ENCODE measurements around the gene TTC7B. TPM values are rescaled to one million over a fixed set of nuclear protein-coding genes. Genes with fewer than 3 reads are reported as not detected.

TTC7B gene
- total RNA-seq, 1 experiment from 2014 or later = 70.6 TPM

DNA sequence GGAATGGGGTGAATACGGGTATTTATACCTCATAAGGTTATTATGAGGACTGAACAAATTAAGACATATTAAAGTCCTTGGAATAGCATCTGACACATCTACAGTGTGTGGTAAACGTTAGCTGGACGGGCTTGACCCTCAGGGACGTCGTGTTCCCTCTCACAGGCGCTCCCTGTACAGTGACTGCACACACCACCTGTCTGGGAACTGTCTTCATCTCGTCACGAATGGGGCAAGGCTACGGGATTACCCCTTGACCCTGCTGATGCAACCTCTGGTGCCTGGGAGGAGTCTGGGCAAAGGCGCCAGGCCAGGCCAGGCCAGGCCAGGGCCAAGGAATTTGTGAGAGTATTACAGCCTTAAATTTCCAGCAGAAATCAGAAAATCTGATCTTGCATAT lies 228.3 kb downstream of the TTC7B start:
- ATAC-seq (no peak), DNase-seq (ENCODE audit: low read depth, low spot score) (no peak)
- ChIA-PET RAD21 (ENCODE audit: low non-redundant PET in 1 of 2, low total read pairs in 2 of 2, uncharacterized antibody in 2 of 2, unreplicated experiment in 2 of 2) (no interaction called here), CTCF (no interaction called here), POLR2A (no interaction called here)
- intact Hi-C loops (cut with micrococcal nuclease) = no loop called here
- no peaks in the 10 kb centered on the region for H3K79me2 ChIP-seq (ENCODE audit: insufficient read depth, low read length)
- H4K20me1 ChIP-seq (ENCODE audit: insufficient read depth) = no peaks in the 10 kb centered on the region; the same call in 1 of the 2 replicates
- H3K4me3 ChIP-seq (replicated peaks in 1 of 2; ENCODE audit: low read depth in 1 of 2, low read length in 2 of 2) = no peak overlapping the region
- no peaks in the 10 kb centered on the region for H3K9me2 ChIP-seq (ENCODE audit: insufficient read depth)
- H3K9me3 ChIP-seq (ENCODE audit: control insufficient read depth in 1 of 2, insufficient read depth in 1 of 2, low read depth in 1 of 2, low read length in 2 of 2) = no peaks in the 10 kb centered on the region
- no peak overlapping the region for H3K4me2 ChIP-seq (ENCODE audit: low read length)
- no peaks in the 10 kb centered on the region for H3K36me3 ChIP-seq (ENCODE audit: control insufficient read depth in 1 of 2, insufficient read depth in 2 of 2, low read length in 2 of 2)
- BruUV-seq (replicated peaks) = no TSS peak
- H3K27me3 ChIP-seq (ENCODE audit: insufficient read depth, low read length) = no peaks in the 10 kb centered on the region
- no peak overlapping the region for H2AFZ ChIP-seq (ENCODE audit: low read depth, low read length, poor library complexity, severe bottlenecking)
- no peak overlapping the region for H3K27ac ChIP-seq (ENCODE audit: low read depth, low read length)
- TF ChIP-seq SP1 (IDR thresholded peaks at IDR 0.05; ENCODE audit: low read depth) (no peak), EZH2phosphoT487 (IDR thresholded peaks at IDR 0.05; ENCODE audit: borderline replicate concordance) (no peak), CEBPB (IDR thresholded peaks at IDR 0.05; ENCODE audit: low read depth) (no peak), CBX3 (IDR thresholded peaks at IDR 0.05; ENCODE audit: low read depth) (no peak), TCF7L2 (IDR thresholded peaks at IDR 0.05; ENCODE audit: borderline replicate concordance, extremely low read depth, insufficient read depth, insufficient read length) (no peak)
- TF ChIP-seq, protein P1, sequence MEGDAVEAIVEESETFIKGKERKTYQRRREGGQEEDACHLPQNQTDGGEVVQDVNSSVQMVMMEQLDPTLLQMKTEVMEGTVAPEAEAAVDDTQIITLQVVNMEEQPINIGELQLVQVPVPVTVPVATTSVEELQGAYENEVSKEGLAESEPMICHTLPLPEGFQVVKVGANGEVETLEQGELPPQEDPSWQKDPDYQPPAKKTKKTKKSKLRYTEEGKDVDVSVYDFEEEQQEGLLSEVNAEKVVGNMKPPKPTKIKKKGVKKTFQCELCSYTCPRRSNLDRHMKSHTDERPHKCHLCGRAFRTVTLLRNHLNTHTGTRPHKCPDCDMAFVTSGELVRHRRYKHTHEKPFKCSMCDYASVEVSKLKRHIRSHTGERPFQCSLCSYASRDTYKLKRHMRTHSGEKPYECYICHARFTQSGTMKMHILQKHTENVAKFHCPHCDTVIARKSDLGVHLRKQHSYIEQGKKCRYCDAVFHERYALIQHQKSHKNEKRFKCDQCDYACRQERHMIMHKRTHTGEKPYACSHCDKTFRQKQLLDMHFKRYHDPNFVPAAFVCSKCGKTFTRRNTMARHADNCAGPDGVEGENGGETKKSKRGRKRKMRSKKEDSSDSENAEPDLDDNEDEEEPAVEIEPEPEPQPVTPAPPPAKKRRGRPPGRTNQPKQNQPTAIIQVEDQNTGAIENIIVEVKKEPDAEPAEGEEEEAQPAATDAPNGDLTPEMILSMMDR (IDR thresholded peaks at IDR 0.05 in 2 of 3, conservative IDR thresholded peaks at IDR 0.05 in 1 of 3; ENCODE audit: borderline replicate concordance in 1 of 3, insufficient read depth in 1 of 3, low read depth in 2 of 3, low read length in 2 of 3) = no peak
- H3K4me1 ChIP-seq (ENCODE audit: control insufficient read depth in 1 of 2, insufficient read depth in 2 of 2, low read length in 2 of 2) = no peaks in the 10 kb centered on the region
- no peak overlapping the region for H3K9ac ChIP-seq (ENCODE audit: low read length)

DNA sequence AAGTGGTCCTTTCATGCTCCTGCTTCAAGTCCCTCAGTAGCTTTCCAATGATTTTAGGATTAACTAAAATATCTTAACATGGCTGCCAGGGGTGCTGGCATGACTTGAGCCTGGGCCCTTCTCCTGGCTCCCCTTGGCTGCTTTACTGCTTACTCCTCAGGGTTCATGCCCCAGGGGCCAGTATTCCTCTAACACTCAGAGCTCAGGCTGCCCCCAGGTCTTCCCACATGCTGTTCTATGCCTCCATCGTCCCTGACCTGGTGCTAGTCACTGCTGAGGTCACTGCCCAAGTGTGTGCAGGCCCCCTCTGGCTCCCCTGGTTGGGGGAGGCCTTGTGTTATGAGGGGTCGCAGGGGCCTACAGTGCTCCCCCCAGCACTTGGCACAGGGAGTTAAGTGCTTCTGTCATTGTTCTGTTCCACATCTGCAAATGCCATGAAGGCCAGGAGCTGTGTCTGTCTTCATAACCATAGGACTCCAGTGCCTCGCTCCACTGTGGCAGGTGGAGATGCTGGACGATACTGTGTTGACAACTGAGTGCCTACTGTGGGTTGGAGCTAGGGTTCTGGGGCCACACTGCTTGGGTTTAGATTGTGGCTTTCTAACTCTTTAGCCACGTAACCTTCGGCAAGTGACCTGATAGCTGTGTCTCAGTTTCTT lies 228.8 kb downstream of the TTC7B start:
- H4K20me1 ChIP-seq (ENCODE audit: insufficient read depth) = no peaks in the 10 kb centered on the region; the same call in 1 of the 2 replicates
- intact Hi-C loops (cut with micrococcal nuclease) = no loop called here
- H3K27me3 ChIP-seq (ENCODE audit: insufficient read depth, low read length) = no peaks in the 10 kb centered on the region
- H3K9me2 ChIP-seq (ENCODE audit: insufficient read depth) = no peaks in the 10 kb centered on the region
- no peak overlapping the region for H3K27ac ChIP-seq (ENCODE audit: low read depth, low read length)
- no peak for ATAC-seq
- no peaks in the 10 kb centered on the region for H3K9me3 ChIP-seq (ENCODE audit: control insufficient read depth in 1 of 2, insufficient read depth in 1 of 2, low read depth in 1 of 2, low read length in 2 of 2)
- H3K4me3 ChIP-seq (replicated peaks in 1 of 2; ENCODE audit: low read depth in 1 of 2, low read length in 2 of 2) = no peak overlapping the region
- BruUV-seq (replicated peaks) = no TSS peak
- no peak overlapping the region for H3K4me2 ChIP-seq (ENCODE audit: low read length)
- no peak overlapping the region for H3K9ac ChIP-seq (ENCODE audit: low read length)
- H2AFZ ChIP-seq (ENCODE audit: low read depth, low read length, poor library complexity, severe bottlenecking) = no peak overlapping the region
- no peaks in the 10 kb centered on the region for H3K4me1 ChIP-seq (ENCODE audit: control insufficient read depth in 1 of 2, insufficient read depth in 2 of 2, low read length in 2 of 2)
- ChIA-PET POLR2A (no interaction called here), CTCF (no interaction called here), RAD21 (ENCODE audit: low non-redundant PET in 1 of 2, low total read pairs in 2 of 2, uncharacterized antibody in 2 of 2, unreplicated experiment in 2 of 2) (no interaction called here)
- no peak for DNase-seq (ENCODE audit: low read depth, low spot score)
- no peaks in the 10 kb centered on the region for H3K79me2 ChIP-seq (ENCODE audit: insufficient read depth, low read length)
- no peaks in the 10 kb centered on the region for H3K36me3 ChIP-seq (ENCODE audit: control insufficient read depth in 1 of 2, insufficient read depth in 2 of 2, low read length in 2 of 2)
- TF ChIP-seq SIN3A (IDR thresholded peaks at IDR 0.05; ENCODE audit: low read depth) (no peak), RAD21 (IDR thresholded peaks at IDR 0.05; ENCODE audit: low read depth) (no peak), ELF1 (IDR thresholded peaks at IDR 0.05; ENCODE audit: borderline replicate concordance, low read depth) (no peak), POLR2A (IDR thresholded peaks at IDR 0.05; ENCODE audit: borderline replicate concordance, extremely low read depth, insufficient read depth, insufficient read length) (no peak), POLR2AphosphoS5 (IDR thresholded peaks at IDR 0.05; ENCODE audit: low read depth, low read length) (no peak), ZNF274 (IDR thresholded peaks at IDR 0.05; ENCODE audit: low read depth, low read length) (no peak), SP1 (IDR thresholded peaks at IDR 0.05; ENCODE audit: low read depth) (no peak), JUND (IDR thresholded peaks at IDR 0.05) (no peak)
- TF ChIP-seq, protein P2, sequence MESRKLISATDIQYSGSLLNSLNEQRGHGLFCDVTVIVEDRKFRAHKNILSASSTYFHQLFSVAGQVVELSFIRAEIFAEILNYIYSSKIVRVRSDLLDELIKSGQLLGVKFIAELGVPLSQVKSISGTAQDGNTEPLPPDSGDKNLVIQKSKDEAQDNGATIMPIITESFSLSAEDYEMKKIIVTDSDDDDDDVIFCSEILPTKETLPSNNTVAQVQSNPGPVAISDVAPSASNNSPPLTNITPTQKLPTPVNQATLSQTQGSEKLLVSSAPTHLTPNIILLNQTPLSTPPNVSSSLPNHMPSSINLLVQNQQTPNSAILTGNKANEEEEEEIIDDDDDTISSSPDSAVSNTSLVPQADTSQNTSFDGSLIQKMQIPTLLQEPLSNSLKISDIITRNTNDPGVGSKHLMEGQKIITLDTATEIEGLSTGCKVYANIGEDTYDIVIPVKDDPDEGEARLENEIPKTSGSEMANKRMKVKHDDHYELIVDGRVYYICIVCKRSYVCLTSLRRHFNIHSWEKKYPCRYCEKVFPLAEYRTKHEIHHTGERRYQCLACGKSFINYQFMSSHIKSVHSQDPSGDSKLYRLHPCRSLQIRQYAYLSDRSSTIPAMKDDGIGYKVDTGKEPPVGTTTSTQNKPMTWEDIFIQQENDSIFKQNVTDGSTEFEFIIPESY (IDR thresholded peaks at IDR 0.05; ENCODE audit: extremely low read depth, insufficient replicate concordance, low read length) = no peak
- TF ChIP-seq, protein P1 (IDR thresholded peaks at IDR 0.05 in 2 of 3, conservative IDR thresholded peaks at IDR 0.05 in 1 of 3; ENCODE audit: borderline replicate concordance in 1 of 3, insufficient read depth in 1 of 3, low read depth in 2 of 3, low read length in 2 of 3) = no peak
